Measurements from ENCODE around the gene IP6K1.
"Not testable (repeated sequence)": the region's sequence is repeated elsewhere in the genome, so short reads cannot be mapped to it uniquely, and the experiment has no call there.

Gene IP6K1

GRCh38 chr3:49761661-49762060 lies 24.7 kb downstream of the IP6K1 start:
- FAIRE-seq, result no peak

GRCh38 chr3:49759226-49759625 lies 27.1 kb downstream of the IP6K1 start:
- no peak for FAIRE-seq

GRCh38 chr3:49757197-49757596 lies 29.1 kb downstream of the IP6K1 start:
- no peak for FAIRE-seq

DNA sequence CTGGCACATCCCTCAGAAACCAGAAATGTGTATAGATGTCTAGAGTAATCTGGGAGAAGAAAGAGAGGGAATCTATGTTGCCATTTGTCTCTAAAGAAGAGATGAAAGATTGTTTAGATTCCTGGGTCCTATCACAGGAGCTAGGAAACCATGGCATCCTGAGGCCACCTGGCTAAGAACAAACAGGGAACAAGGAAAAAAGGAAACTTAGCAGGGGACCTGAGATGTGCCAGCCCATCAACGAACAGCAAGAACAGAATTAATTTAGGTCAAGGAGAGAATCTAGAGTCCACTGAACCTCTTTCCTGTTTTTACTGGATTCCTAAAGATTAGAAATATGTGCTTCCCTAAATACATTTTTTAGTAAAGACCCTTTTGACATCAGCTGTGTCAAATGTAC lies 30.3 kb downstream of the IP6K1 start:
- no peak for FAIRE-seq

- FAIRE-seq, result no peak
Measured at GRCh38 chr3:49754536-49754935, 31.8 kb downstream of the IP6K1 start.

DNA sequence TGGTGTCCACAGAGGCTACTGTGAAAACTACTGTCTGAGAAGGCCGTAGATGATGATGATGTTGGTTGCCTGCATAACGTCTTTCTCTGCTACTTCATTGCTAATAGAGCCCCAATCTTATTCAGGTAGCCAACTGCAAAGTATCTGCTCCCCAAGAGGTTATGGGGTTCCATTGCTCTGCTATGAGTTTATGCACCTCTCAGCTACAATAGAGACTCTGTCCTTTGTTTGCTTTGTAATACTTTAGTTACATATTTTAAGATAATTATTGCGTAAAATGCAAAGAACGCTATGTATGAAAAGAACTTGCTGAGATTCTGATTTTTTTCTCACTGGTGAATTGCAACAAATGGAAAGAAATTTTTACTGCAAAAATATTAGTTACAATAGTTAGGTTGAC lies 34.8 kb downstream of the IP6K1 start:
- no peak for FAIRE-seq

DNA sequence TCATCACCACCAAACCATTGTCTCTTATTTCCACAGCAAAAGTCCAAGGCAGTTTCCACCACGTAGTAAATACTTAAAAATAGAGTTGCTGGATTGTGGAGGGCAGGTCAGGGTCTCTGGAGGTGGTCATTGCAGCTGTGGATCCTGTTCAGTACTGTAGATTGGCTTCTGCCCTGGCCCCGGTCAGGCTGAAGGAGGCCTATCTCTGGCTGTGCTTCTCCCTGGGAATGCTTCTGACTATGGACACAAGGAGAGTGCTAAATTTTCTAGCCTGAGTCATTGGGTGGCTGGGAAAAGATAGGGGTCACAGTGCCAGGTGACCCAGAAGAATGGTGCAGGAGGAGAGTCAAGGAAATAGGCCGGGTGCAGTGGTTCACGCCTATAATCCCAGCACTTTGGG lies 36.3 kb downstream of the IP6K1 start:
- no peak for FAIRE-seq

GRCh38 chr3:49748874-49749273 lies 37.5 kb downstream of the IP6K1 start:
- not testable (repeated sequence) for FAIRE-seq

DNA sequence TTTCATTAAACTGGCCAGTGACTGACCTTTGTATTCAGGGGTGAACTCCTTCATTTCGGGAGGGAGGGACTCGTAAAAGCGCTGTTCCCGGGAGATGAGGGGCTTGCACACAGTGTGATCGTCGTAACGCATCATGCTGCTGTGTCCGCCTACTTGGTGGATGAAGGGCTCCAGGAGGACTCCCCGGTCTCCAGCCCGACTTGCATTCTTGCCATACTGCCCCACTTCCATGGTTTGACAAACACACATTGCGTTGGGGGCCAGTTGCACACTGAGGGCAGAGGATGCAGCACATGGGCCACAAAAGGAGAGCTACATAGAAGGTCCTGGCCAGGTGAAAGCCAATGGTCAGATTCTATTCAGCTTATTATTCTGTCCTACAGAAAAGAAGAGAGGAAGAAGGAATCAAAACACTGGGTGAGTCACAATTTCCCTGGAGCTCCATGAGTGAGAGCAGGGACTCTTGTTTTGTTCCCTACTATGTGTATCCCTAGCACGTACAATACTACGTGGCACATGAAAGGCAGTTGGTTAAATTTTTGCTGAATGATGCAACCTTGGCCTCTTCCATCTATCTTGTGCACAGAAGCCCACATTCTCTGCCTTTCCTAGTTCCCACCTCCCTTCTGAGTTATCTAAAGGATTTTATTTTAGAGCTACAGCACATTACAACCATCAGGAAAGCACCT lies 38.4 kb downstream of the IP6K1 start:
- FAIRE-seq, result no peak

- FAIRE-seq, result no peak
Measured at GRCh38 chr3:49745986-49746385, 40.4 kb downstream of the IP6K1 start.

GRCh38 chr3:49740427-49740826 lies 45.9 kb downstream of the IP6K1 start:
- no peak for FAIRE-seq

DNA sequence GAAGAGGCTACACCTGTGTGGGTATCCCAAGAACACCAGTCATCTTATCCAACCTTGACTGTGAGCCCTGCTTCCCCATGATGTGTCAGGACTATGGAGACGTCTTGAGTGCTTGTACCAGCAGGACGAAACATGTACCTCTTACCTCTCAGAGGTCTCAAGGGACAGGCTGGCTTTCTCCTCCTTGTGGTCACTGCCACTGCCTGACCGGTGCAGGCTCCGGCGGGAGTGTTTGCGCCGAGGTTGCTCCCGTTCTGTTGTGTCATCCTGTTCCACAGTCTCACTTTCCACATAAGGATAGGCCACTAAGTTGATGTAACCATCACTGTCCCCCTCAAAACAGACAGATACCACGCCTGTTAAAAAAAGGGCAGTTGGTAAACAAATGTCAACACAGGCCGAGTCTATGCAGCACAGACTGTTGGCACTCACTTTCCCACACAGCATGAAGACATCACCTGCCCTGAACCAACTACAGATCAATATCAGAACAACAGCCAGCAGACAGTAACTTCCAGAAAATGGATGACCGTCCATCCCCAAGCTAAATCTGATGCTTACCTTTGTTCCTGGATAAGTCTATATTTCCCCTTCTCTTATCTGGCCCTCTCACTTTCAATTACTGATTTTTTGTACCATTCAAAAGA lies 48.2 kb downstream of the IP6K1 start:
- no peak for FAIRE-seq

- no peak for FAIRE-seq
Measured at GRCh38 chr3:49734752-49735151, 51.6 kb downstream of the IP6K1 start.

DNA sequence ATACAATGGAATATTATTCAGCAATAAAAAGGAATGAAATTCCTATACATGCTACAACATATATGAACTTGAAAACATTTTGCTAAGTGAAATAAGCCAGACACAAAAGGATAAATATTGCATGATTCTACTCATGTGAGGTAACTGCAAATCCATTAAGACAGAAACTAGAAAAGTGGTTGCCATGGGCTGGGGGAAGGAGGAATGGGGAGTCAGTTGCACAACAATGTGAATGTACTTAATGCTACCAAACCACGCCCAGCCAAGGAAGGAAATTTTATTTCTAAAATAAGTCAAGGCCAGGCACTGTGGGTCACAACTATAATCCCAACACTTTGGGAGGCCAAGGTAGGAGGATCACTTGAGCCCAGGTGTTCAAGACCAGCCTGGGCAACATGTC lies 52.8 kb downstream of the IP6K1 start:
- FAIRE-seq, result no peak

- FAIRE-seq, result no peak
Measured at GRCh38 chr3:49732597-49732996, 53.7 kb downstream of the IP6K1 start.

- FAIRE-seq, result no peak
Measured at GRCh38 chr3:49729966-49730609, 56.3 kb downstream of the IP6K1 start.

GRCh38 chr3:49727924-49728361 lies 58.4 kb downstream of the IP6K1 start:
- FAIRE-seq, result no peak

DNA sequence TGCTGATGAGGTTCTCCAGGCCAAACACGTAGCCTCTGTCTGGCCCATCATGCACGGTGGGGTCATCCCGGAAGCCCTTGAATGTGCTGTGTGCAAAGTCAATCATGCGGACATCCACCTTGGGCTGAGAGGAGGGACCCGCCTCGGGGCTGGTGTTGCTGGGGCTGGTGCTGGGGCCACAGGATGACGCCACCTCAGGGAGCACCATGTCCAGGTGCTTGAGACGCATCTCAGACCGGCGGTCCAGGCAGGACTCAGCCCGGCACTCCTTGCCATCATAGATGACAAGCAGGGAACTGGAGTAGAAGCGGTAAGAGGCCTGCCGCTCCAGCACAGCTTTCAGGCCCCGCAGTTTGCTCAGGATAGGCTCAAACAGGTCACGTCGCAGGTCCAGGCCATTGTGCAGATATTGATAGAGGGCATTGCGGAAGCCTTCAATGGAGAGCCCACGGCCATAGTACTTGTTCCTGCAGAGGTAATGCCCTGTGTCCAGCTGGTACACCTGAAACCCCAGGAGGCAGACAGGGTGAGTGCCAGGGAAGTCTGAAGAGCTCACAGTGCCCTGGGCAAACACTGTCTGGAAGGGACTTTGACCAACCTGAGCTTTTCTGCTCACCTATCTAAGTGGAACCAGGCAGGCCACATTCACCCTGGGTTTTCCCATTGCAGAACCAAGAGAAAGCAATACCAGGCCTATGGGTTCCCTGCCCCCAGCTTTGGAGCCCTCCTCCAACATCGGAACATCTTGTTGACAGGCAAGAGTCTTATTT lies 59.0 kb downstream of the IP6K1 start:
- FAIRE-seq, result no peak

- FAIRE-seq, result no peak
Measured at GRCh38 chr3:49725906-49726681, 60.2 kb downstream of the IP6K1 start.

DNA sequence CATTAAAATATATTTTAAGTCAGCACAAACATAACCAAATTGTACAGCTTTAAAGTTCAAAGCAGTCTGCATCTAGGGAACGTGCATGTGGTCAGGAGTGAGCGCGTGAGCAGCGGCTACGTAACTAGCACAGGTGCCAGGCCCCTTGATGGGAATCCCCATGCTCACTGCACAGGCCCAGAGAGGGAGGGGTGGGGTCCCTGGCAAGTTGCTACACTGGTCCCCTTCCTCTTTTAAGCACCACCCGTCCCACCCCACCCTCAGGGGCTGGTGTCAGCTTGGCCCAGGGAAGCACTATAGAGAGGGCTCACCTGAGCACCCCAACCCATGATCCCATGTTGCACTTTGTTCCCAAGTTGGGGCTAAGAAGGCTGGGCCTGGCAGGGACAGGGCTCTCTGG lies 61.8 kb downstream of the IP6K1 start:
- FAIRE-seq, result no peak

DNA sequence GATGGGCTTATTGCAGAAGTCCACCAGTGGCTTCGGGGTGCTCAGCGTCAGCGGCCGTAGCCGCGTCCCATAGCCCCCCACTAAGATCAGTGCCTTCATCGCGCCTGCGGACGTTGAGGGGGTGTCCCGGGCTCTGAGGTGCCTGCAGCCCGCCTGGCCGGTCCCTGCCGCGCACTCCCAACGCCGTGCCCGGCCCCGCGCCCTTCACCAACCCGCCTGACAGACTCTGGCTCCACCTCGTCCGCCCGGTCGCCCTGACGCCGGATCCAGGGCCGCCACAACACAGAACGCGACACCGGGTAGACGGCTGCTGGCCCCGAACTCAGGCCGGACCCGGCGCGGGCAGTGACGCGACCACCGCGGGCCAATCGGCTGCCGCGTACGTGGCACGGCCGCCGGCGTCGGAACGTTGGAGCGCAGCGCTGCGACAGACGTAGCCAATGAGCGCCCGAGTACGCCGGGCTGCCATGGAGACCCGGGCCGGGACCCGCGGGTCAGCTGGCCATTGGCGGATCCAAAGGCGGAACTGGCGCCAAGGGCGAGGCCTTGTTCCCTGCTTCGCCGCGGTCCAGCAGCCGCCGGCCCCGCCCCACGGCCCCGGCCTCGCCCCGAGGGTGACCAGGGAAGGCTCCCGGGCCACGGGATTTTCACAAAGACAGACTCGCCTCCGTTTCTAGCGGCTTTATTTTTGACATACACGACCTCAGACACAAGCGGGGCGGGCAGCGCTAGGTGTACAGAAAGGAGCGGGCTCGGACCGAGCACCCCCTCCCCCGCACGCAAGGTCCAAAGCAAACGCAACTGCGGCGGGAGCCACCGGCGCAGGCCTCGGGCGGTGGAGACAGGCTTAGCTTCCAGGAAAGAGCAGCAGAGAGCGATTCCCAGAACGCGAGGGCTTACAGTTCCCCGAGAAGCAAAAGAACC lies 62.5 kb downstream of the IP6K1 start, which contains the start of gene GMPPB:
GMPPB (minus strand) TSS at position 324 of the 924 bp plus-strand sequence; CDS start at position 99, 225 bp downstream.
- FAIRE-seq, result peak; percentile 88

- FAIRE-seq, result no peak
Measured at GRCh38 chr3:49723296-49723627, 63.1 kb downstream of the IP6K1 start.

Data from G401.6 (cell line).